Activated CD8-positive, alpha-beta memory T cell treated with anti-CD3 and anti-CD28 coated beads, Interleukin-2, amount 10 ng/mL, durations not matched to agents 7 days and 5 days (primary cell): ENCODE data around the gene PPP2R2D. TPM values are rescaled to one million over a fixed set of nuclear protein-coding genes. Genes with fewer than 3 reads are reported as not detected.
A peak's percentile ranks its signal among the peaks of the same experiment; 100 is the strongest.

Experiments
- ATAC-seq: fragments of 150-1000 bp; cut with Tn5 transposase; one replicate; pipeline ENCODE4 v1.10.0; 2021; ENCODE audit warnings: moderate library complexity
- CTCF ChIA-PET: fragments of 350-600 bp; sonication (Branson Sonifier 250); formaldehyde crosslinking; loops from one replicate; lab custom pipeline; 2021; ENCODE audit warnings: antibody characterized with exemption; lab: Charles Lee
- DNase-seq: peaks from one replicate; pipeline ENCODE4 v3.0.0-alpha.2; 2020
- H3K27ac Mint-ChIP-seq: one replicate; pipeline ENCODE4 v1.8.0; 2021; ENCODE audit warnings: mild to moderate bottlenecking, mixed read lengths
- H3K27me3 Mint-ChIP-seq: one replicate; pipeline ENCODE4 v1.8.0; 2021; ENCODE audit warnings: mixed read lengths
- H3K36me3 Mint-ChIP-seq: one replicate; pipeline ENCODE4 v1.8.0; 2021; ENCODE audit warnings: mild to moderate bottlenecking, mixed read lengths
- H3K4me1 Mint-ChIP-seq: one replicate; pipeline ENCODE4 v1.8.0; 2021; ENCODE audit warnings: mixed read lengths
- H3K4me3 Mint-ChIP-seq: one replicate; pipeline ENCODE4 v1.8.0; 2021; ENCODE audit warnings: mild to moderate bottlenecking, moderate library complexity, mixed read lengths
- H3K9me3 Mint-ChIP-seq: one replicate; pipeline ENCODE4 v1.8.0; 2022; ENCODE audit warnings: low read depth, mixed read lengths
- total RNA-seq, 2 experiments: library from RNA; stranded (reverse); gene quantifications; one replicate each; pipeline ENCODE4 v1.2.3, GENCODE V29; 2021

The PPP2R2D gene
- total RNA-seq, 2 experiments from 2014 or later, result 36.0 to 41.9 TPM

DNA sequence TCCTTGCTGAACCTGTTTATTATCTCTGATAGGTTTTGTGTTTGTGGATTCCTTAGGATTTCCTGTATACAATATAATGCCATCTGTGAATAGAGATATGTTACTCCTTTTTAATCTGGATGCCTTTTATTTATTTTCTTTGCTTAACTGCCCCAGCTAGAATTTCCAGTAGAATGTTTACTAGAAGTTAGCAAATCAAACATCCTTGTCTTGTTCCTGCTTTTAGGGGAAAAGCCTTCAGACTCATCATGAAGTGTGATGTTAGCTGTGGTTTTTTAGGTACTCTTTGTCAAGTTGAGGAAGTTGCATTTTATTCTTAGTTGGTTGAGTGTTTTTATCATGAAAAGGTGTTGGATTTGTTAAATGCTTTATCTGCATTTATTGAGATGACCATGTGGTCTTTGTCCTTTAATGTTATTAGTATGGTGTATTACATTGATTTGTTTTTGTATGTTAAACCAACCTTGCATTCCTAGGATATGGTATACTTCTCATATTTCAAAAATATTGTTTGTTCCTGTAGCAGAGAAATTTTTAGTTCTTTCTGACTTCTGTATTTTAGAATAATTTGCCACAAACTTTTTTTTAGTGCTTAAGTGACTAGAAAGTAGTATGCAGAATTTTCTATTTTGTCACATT lies 24.3 kb downstream of the PPP2R2D start:
- H3K36me3 Mint-ChIP-seq, result peaks cover 36% of the 10 kb centered on the region
- peaks cover 5% of the 10 kb centered on the region for H3K9me3 Mint-ChIP-seq
- CTCF ChIA-PET, result interaction anchor here (1.7 kb wide), 1 partner anchor 39 kb away, joined by 5 read pairs; no protein-coding TSS in a partner anchor
- peaks cover 43% of the 10 kb centered on the region for H3K4me1 Mint-ChIP-seq
- no peak overlapping the region for H3K4me3 Mint-ChIP-seq
- DNase-seq, result no peak
- H3K27me3 Mint-ChIP-seq, result no peaks in the 10 kb centered on the region
- no peak overlapping the region for H3K27ac Mint-ChIP-seq
- no peak for ATAC-seq

DNA sequence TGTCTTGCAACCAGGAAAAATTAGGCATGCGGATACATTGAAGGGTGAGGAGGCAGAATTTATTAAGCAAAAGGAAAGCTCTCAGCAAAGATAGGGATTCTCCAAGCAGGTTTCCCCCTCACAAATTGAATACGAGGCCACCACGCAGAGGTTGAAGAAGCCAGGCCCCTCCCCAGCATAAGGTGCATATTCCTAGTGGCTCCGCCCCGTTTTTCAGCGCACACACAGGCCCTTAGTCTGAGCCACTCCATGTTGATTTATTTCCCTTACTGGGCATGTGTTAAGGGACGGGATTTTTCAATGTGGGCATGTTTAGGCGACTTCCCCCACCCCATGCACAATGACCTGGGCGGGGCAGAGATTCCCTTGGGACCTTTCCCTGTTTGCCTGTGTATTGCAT lies 24.9 kb downstream of the PPP2R2D start:
- ATAC-seq (no peak), DNase-seq (no peak)
- CTCF ChIA-PET, result interaction anchor here (1.7 kb wide), 1 partner anchor 40 kb away, joined by 5 read pairs; no protein-coding TSS in a partner anchor
- H3K36me3 Mint-ChIP-seq, result peaks cover 36% of the 10 kb centered on the region
- H3K4me3 Mint-ChIP-seq, result no peak overlapping the region
- H3K9me3 Mint-ChIP-seq, result peaks cover 5% of the 10 kb centered on the region
- H3K27ac Mint-ChIP-seq, result no peak overlapping the region
- peaks cover 47% of the 10 kb centered on the region for H3K4me1 Mint-ChIP-seq
- H3K27me3 Mint-ChIP-seq, result no peaks in the 10 kb centered on the region

DNA sequence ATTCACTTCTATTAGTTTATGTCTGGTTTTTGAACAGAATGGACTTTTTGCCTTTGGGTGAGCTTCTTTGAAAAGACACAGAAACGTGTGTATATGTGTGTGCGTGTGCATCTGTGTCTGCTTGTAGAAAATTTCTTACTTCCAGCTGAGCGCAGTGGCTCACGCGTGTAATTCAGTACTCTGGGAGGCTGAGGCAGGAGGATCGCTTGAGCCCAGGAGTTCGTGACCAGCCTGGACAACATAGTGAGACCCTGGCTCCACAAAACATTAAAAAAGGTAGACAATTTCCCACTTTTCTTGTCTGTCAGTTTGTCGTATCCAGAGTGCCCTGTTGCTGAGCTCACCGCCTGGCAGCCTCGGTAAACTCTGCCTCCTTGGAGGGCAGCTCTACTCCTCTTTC lies 25.4 kb downstream of the PPP2R2D start:
- H3K4me3 Mint-ChIP-seq, result no peak overlapping the region
- peaks cover 5% of the 10 kb centered on the region for H3K9me3 Mint-ChIP-seq
- peaks cover 53% of the 10 kb centered on the region for H3K4me1 Mint-ChIP-seq
- DNase-seq (no peak), ATAC-seq (no peak)
- H3K27me3 Mint-ChIP-seq, result no peaks in the 10 kb centered on the region
- CTCF ChIA-PET, result interaction anchor here (1.2 kb wide), 1 partner anchor 23 kb away, joined by 3 read pairs; no protein-coding TSS in a partner anchor
- peaks cover 34% of the 10 kb centered on the region for H3K36me3 Mint-ChIP-seq
- H3K27ac Mint-ChIP-seq, result no peak overlapping the region

DNA sequence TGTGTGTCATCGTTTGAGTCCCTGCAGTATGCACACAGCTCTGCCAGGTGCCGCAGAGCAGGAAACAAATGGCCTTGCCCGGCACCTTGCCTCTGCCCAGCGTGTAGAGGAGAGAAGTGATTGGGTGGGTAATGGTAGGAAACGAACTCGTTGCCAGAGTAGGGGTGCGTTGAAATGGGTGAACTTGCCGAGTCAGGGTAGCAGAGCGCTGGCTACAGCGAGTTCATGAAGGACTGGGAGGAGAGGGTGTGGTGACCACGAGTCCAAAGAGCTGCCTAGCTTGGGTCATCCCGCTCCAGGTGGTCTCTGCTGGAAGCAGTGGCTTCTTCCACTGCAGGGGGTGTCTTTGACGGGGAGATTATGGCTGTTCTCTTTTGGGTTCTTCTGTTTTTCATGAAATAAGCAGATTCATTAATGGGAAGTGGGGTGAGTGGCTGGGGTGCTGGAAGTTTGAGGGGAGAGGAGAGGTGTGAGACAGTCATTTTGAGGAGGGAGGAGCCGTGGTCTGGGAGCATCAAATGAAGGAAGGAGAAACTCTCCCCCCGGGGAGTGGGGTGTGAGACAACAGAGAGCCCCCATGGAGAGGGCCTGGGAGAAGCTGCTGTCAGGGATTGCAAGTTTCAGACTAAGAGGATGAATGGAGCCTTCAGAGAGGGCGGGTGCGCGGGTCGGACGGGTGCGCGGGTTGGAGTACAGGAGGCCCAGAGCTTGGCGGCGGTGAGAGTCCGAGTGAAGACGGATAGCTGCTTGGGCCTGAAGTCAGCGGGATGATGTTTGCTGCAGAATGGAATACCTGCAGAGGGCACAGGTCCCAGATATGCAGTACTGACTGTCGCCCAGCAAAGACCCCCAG lies 26.2 kb downstream of the PPP2R2D start:
- Mint-ChIP-seq H3K27me3 (no peaks in the 10 kb centered on the region), H3K27ac (peak overlapping the region; percentile 3), H3K4me3 (no peak overlapping the region), H3K4me1 (peaks cover 59% of the 10 kb centered on the region), H3K9me3 (peaks cover 5% of the 10 kb centered on the region), H3K36me3 (peaks cover 32% of the 10 kb centered on the region)
- DNase-seq (no peak), ATAC-seq (peak; percentile 24)
- CTCF ChIA-PET, result interaction anchor here (1.2 kb wide), 1 partner anchor 24 kb away, joined by 3 read pairs; no protein-coding TSS in a partner anchor

DNA sequence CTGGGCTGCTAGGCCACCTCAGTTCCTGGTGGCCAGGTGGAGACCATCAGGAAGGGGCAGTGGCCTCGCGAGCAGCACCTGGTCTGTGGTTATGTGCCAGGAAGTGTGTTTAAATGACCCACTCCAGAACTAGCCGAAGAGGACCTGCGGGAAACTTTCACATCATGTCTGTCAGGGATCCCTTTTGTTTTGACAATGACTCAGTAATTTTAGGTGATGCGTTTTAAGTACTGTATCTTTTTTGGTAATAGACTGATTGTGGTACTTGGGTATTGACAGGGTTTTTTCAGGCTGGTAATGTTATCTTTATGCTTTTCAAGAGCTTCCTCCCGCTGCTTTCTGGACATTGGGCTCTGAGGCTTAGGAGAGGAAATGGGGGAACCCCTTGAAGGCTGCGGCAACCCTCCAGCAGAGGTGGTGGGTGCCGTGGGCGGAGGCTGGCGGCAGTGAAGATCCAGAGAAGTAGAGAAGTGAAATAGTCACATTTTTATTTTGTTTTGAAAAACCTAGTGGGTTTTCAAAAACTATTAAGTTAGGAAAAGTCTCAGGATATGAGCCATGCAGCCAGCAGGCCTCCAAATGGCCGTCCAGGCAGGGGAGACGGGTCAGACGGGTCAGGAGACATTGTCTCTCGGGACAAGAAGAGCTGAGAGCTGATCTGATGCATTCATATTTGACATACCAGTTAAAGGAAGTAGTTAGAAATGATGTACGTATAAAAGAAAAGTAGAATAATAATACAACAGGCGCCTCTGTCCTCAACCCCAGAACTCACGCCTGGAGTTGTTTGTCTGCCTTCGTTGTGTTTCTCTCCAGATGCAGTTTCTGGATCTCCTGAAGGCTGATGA lies 27.7 kb downstream of the PPP2R2D start:
- Mint-ChIP-seq H3K27me3 (no peaks in the 10 kb centered on the region), H3K36me3 (peaks cover 26% of the 10 kb centered on the region), H3K27ac (peak overlapping the region; percentile 77), H3K4me1 (peaks cover 62% of the 10 kb centered on the region), H3K4me3 (peak overlapping the region; percentile 1), H3K9me3 (peaks cover 5% of the 10 kb centered on the region)
- CTCF ChIA-PET, result interaction anchor here (1.3 kb wide), 1 partner anchor 43 kb away, joined by 3 read pairs; no protein-coding TSS in a partner anchor
- DNase-seq, result peak; percentile 69
- peak; percentile 70 for ATAC-seq

DNA sequence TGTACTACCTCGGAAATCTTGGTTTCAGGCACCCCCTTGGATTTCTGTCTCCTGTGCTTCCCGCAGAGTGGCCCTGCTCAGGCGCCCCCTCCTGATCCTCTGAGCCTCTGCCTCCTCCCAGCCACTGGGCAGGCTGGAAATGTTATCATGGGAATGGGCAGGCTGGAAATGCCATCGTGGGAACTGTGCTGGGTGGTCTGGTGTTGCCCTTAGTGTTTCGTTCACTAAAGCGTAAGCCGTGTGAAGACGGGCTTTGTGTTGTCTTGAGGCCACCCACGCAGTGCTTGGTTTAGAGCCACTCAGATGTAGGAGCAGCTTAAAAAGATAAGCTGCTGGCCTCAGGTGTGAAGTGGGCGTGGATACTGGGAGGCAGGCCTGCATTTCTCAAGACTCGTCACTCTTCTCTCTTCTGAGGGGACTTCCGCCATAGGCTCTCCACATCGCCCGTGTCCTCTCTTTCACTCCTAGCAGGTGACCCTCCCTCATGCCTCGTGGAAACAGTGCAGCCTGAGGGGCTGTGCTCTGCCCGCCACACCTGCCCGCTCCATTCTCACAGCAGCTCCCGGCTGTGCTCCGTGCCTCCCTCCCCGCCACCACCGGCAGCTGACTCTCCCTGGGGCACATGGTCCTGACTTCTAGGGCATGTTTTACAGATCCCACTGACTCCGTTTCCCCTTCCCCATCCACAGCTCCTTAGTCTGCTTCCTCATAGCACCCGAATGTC lies 28.5 kb downstream of the PPP2R2D start:
- ATAC-seq, result no peak
- Mint-ChIP-seq H3K27me3 (no peaks in the 10 kb centered on the region), H3K4me3 (no peak overlapping the region), H3K4me1 (peaks cover 65% of the 10 kb centered on the region), H3K27ac (no peak overlapping the region), H3K9me3 (peaks cover 5% of the 10 kb centered on the region), H3K36me3 (peaks cover 23% of the 10 kb centered on the region)
- CTCF ChIA-PET, result interaction anchor here (1.3 kb wide), 1 partner anchor 43 kb away, joined by 3 read pairs; no protein-coding TSS in a partner anchor
- DNase-seq, result no peak

DNA sequence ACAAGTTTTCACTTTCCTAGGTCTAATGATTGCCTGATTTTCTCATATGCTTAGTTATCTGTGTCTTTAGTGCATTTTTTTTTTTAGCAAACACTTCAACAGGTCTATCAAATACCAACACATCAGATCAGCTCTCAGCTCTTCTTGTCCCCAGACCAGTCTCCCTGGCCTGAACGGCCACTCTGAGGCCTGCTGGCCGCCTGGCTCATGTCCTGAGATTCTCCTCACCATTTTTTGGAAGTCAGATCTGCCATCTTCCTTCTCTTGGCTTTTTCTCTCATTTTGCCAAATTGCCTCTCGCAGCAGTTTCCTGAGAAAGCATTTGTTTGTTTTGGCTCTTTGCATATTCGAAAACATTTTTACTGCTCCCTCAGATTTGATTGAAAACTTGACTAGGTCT lies 29.3 kb downstream of the PPP2R2D start:
- H3K36me3 Mint-ChIP-seq, result peaks cover 19% of the 10 kb centered on the region
- peaks cover 70% of the 10 kb centered on the region for H3K4me1 Mint-ChIP-seq
- ATAC-seq (no peak), DNase-seq (no peak)
- no peaks in the 10 kb centered on the region for H3K27me3 Mint-ChIP-seq
- H3K4me3 Mint-ChIP-seq, result no peak overlapping the region
- no peak overlapping the region for H3K27ac Mint-ChIP-seq
- CTCF ChIA-PET, result no interaction called here
- peaks cover 1% of the 10 kb centered on the region for H3K9me3 Mint-ChIP-seq

DNA sequence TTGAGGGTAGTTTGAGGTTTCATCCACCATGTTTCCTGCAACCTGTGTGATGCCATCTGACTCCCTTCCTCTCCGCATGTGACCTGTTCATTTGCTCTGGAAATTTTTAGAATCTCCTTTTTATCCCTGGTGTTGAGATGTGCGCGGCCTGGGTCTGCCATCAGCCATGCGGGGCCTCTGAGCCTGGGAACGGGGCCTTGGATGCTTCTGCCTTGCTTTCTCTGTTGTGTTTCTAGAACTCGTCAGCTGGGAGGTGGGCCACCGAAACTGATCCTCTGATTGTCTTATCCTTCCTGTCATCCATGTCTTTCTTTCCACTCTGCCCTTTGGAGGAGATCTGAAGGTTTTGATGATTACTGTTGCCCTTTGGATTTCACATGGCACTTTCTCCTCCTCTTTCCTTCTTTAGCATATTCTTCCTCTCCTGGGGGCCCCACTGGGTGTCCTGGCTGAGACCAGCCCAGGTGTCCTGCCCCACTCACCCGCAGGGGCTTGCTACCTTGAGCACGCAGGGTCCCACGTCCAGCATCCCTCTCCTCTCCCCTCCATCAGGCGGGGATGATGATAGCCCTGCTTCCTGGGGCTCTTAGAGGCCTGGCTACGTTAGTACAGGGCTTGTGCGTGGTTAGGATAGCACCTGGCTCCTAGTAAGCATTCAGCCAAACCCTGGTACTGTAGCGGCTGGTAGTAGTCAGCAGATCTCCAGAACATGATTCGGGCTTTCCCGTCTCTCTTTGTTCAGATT lies 29.9 kb downstream of the PPP2R2D start:
- CTCF ChIA-PET, result no interaction called here
- Mint-ChIP-seq H3K9me3 (no peaks in the 10 kb centered on the region), H3K4me1 (peaks cover 68% of the 10 kb centered on the region), H3K27me3 (no peaks in the 10 kb centered on the region), H3K27ac (peak overlapping the region; percentile 1), H3K4me3 (no peak overlapping the region), H3K36me3 (peaks cover 13% of the 10 kb centered on the region)
- DNase-seq (no peak), ATAC-seq (no peak)

DNA sequence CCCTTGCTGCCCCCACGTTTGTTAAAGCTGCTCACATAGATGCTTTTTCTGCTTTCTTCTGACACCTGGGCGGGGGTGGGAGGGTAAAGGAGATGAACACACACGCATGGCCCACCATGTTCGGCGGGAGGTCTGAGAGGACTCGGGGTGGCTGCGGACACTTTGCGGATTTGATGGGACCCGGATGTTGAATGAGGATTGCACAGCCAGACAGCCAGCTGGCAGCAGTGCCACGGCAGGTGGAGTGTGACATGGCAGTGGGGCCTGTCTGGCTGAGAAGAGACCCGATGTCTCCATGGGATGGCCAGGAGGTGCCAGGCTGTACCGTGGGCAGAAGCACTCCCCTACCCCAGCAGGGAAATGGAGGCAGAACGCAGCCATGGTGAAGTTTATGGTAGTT lies 31.2 kb downstream of the PPP2R2D start:
- DNase-seq (no peak), ATAC-seq (no peak)
- H3K36me3 Mint-ChIP-seq, result peaks cover 7% of the 10 kb centered on the region
- no peak overlapping the region for H3K4me3 Mint-ChIP-seq
- no peak overlapping the region for H3K27ac Mint-ChIP-seq
- peaks cover 63% of the 10 kb centered on the region for H3K4me1 Mint-ChIP-seq
- no peaks in the 10 kb centered on the region for H3K27me3 Mint-ChIP-seq
- no peaks in the 10 kb centered on the region for H3K9me3 Mint-ChIP-seq
- CTCF ChIA-PET, result no interaction called here

DNA sequence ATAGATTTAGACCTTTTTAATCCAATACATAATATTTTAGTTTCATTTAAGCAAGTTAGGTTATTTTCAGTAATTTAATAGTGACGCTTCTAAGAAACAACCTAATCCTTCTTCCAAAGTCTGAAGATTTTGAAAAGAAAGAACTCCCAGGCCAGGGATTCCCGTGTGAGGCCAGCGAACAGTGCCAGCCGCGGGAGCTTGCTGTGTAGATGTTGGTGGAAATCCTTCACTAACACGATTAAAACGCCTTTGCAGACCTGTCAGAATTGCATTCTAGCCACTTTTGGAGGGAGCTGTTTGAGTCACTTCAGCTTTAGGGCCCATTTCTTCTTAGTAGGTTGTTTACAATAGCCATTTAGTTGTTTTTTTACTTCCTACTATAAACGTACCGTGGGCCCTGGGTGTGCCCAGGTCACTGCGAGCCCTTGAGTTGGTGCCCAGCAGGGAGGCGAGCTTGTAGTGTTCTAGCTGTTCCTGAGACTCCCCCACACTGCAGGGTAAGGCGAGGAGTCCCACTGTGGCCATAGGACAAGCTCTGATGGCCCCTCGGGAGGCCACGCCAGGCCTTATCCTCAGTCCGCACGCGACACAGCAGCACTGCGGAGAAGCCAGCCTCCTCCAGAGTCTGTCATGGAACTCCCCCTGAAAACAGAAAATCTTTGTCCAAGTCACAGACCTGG lies 32.3 kb downstream of the PPP2R2D start:
- ATAC-seq, result no peak
- H3K4me1 Mint-ChIP-seq, result peaks cover 52% of the 10 kb centered on the region

DNA sequence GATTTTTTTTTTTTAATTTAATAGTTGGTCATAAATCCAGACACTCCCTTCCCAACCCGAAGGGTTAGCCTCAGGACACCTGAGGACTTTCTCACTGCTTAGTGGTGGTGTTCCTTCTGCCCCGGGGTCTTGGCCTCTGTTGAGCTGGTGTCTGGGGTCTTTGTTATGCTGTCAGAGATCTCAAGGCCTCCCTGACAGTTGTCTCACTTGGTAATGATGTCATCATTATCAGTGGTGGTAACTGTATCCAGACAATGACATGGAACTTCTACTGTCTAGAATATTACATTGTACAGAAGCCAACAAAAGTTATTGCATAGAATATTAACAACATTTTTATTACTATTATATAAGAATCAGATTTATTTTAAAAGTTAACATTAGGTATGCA lies 32.9 kb downstream of the PPP2R2D start:
- DNase-seq, result no peak
- H3K36me3 Mint-ChIP-seq, result peaks cover 11% of the 10 kb centered on the region
- no peak overlapping the region for H3K4me3 Mint-ChIP-seq
- H3K4me1 Mint-ChIP-seq, result peaks cover 47% of the 10 kb centered on the region
- no peak overlapping the region for H3K27ac Mint-ChIP-seq
- CTCF ChIA-PET, result no interaction called here
- ATAC-seq, result no peak
- H3K9me3 Mint-ChIP-seq, result no peaks in the 10 kb centered on the region
- H3K27me3 Mint-ChIP-seq, result no peaks in the 10 kb centered on the region

More for the DNA sequence above, 32.3 kb downstream of the PPP2R2D start:
- DNase-seq, result no peak
- H3K9me3 Mint-ChIP-seq, result no peaks in the 10 kb centered on the region
- H3K27me3 Mint-ChIP-seq, result no peaks in the 10 kb centered on the region
- no peak overlapping the region for H3K27ac Mint-ChIP-seq
- H3K4me3 Mint-ChIP-seq, result no peak overlapping the region
- CTCF ChIA-PET, result no interaction called here
- peaks cover 7% of the 10 kb centered on the region for H3K36me3 Mint-ChIP-seq
